Osteoblast (primary cell): Measurements from ENCODE around the gene SPNS3. TPM values are rescaled to one million over a fixed set of nuclear protein-coding genes. Genes with fewer than 3 reads are reported as not detected.
A peak's percentile ranks its signal among the peaks of the same experiment; 100 is the strongest.

ENCODE experiments used
- DNase-seq: peaks from one replicate; pipeline ENCODE4 v3.0.0; 2011; ENCODE audit warnings: low spot score, mixed read lengths; ENCODE audit not compliant: insufficient read length; ENCODE audit errors: missing footprints
- H2AFZ ChIP-seq: 2 replicates; pipeline ENCODE4 v1.6.0; 2011; ENCODE audit warnings: mild to moderate bottlenecking, low read length
- H3K27ac ChIP-seq: 2 replicates; pipeline ENCODE4 v1.5.1; 2011; ENCODE audit warnings: mild to moderate bottlenecking, low read depth, low read length, moderate library complexity
- H3K27me3 ChIP-seq: 2 replicates; pipeline ENCODE4 v1.6.0; 2012; ENCODE audit warnings: mild to moderate bottlenecking, control low read depth, inconsistent platforms, low read length, moderate library complexity; ENCODE audit not compliant: insufficient read depth
- H3K36me3 ChIP-seq: 2 replicates; pipeline ENCODE4 v1.5.1; 2011; ENCODE audit warnings: mild to moderate bottlenecking, low read length, control low read depth, moderate library complexity; ENCODE audit not compliant: insufficient read depth
- H3K4me1 ChIP-seq: 2 replicates; pipeline ENCODE4 v1.5.1; 2011; ENCODE audit warnings: mild to moderate bottlenecking, low read length, control low read depth, moderate library complexity; ENCODE audit not compliant: insufficient read depth
- H3K4me2 ChIP-seq: 2 replicates; pipeline ENCODE4 v1.6.0; 2011; ENCODE audit warnings: mild to moderate bottlenecking, low read length; ENCODE audit not compliant: insufficient read depth
- H3K4me3 ChIP-seq: fragments of 200-600 bp; sonication (generic); 3 replicates; pipeline ENCODE4 v1.5.1; 2012; ENCODE audit warnings: mild to moderate bottlenecking, low read length, inconsistent platforms; ENCODE audit not compliant: insufficient read depth
- H3K79me2 ChIP-seq: 2 replicates; pipeline ENCODE4 v1.6.0; 2012; ENCODE audit warnings: mild to moderate bottlenecking, low read length, control low read depth, inconsistent platforms; ENCODE audit not compliant: insufficient read depth
- H3K9me3 ChIP-seq: 2 replicates; pipeline ENCODE4 v1.5.1; 2011; ENCODE audit warnings: low read depth, low read length, control low read depth
- H4K20me1 ChIP-seq: 2 replicates; pipeline ENCODE4 v1.6.0; 2012; ENCODE audit warnings: mild to moderate bottlenecking, low read length, control low read depth; ENCODE audit not compliant: insufficient read depth
- total RNA-seq: library from RNA; depleted of rRNA; stranded (reverse); fragments of >200 nt; gene quantifications from 2 replicates; pipeline ENCODE4 v1.2.3, GENCODE V29; 2012
- TF ChIP-seq, protein P1 (sequence below): IDR thresholded peaks from 2 replicates; pipeline ENCODE4 v1.5.1; 2011; ENCODE audit warnings: mild to moderate bottlenecking, low read depth, low read length, moderate library complexity; ENCODE audit errors: extremely low read depth

Gene SPNS3
- total RNA-seq, 1 donor, result not detected

- Histone ChIP-seq H3K27me3 (no peaks in the 10 kb centered on the region), H3K36me3 (no peaks in the 10 kb centered on the region)
Observed at GRCh38 chr17:4485676-4486646, 52.2 kb downstream of the SPNS3 start.

GRCh38 chr17:4487296-4487695 is 53.6 kb downstream of the SPNS3 start:
- Histone ChIP-seq H3K4me3 (no peak overlapping the region), H3K79me2 (no peaks in the 10 kb centered on the region), H2AFZ (no peak overlapping the region), H3K4me2 (no peak overlapping the region), H3K9me3 (no peaks in the 10 kb centered on the region), H3K4me1 (no peaks in the 10 kb centered on the region), H3K27me3 (no peaks in the 10 kb centered on the region), H3K27ac (no peak overlapping the region), H3K36me3 (no peaks in the 10 kb centered on the region), H4K20me1 (no peaks in the 10 kb centered on the region)
- TF ChIP-seq, protein P1, sequence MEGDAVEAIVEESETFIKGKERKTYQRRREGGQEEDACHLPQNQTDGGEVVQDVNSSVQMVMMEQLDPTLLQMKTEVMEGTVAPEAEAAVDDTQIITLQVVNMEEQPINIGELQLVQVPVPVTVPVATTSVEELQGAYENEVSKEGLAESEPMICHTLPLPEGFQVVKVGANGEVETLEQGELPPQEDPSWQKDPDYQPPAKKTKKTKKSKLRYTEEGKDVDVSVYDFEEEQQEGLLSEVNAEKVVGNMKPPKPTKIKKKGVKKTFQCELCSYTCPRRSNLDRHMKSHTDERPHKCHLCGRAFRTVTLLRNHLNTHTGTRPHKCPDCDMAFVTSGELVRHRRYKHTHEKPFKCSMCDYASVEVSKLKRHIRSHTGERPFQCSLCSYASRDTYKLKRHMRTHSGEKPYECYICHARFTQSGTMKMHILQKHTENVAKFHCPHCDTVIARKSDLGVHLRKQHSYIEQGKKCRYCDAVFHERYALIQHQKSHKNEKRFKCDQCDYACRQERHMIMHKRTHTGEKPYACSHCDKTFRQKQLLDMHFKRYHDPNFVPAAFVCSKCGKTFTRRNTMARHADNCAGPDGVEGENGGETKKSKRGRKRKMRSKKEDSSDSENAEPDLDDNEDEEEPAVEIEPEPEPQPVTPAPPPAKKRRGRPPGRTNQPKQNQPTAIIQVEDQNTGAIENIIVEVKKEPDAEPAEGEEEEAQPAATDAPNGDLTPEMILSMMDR, result no peak
- peak; percentile 42 for DNase-seq

More at GRCh38 chr17:4485676-4486646, 52.2 kb downstream of the SPNS3 start:
- Histone ChIP-seq H3K4me2 (no peak overlapping the region), H4K20me1 (no peaks in the 10 kb centered on the region), H3K9me3 (no peaks in the 10 kb centered on the region), H3K27ac (no peak overlapping the region), H3K4me1 (no peaks in the 10 kb centered on the region), H3K79me2 (no peaks in the 10 kb centered on the region), H3K4me3 (no peak overlapping the region), H2AFZ (no peak overlapping the region)
- peak; percentile 58 for DNase-seq
- TF ChIP-seq, protein P1, result no peak

GRCh38 chr17:4487820-4488716 is 54.3 kb downstream of the SPNS3 start:
- no peaks in the 10 kb centered on the region for H4K20me1 ChIP-seq
- no peaks in the 10 kb centered on the region for H3K79me2 ChIP-seq
- no peaks in the 10 kb centered on the region for H3K4me1 ChIP-seq
- no peak overlapping the region for H3K4me2 ChIP-seq
- no peaks in the 10 kb centered on the region for H3K27me3 ChIP-seq
- no peak overlapping the region for H3K27ac ChIP-seq
- no peaks in the 10 kb centered on the region for H3K9me3 ChIP-seq
- H2AFZ ChIP-seq, result no peak overlapping the region
- no peaks in the 10 kb centered on the region for H3K36me3 ChIP-seq
- no peak overlapping the region for H3K4me3 ChIP-seq
- TF ChIP-seq, protein P1, result no peak
- peak; percentile 84 for DNase-seq
